SK-N-SH (cell line): ENCODE results near the gene TTN. TPM values are rescaled to one million over a fixed set of nuclear protein-coding genes. Genes with fewer than 3 reads are reported as not detected.

Experiments used
- CTCF ChIA-PET: fragments of 300-600, 350-600 bp; formaldehyde crosslinking; extraction: SDS; loops from one replicate; lab custom pipeline; 2021; lab: Yijun Ruan, JAX
- POLR2A ChIA-PET: fragments of 350-600 bp; sonication (Branson Sonifier 250); formaldehyde crosslinking; extraction: SDS; loops from one replicate; lab custom pipeline; 2020; ENCODE audit warnings: antibody characterized with exemption, inconsistent platforms; lab: Yijun Ruan, JAX
- DNase-seq: peaks from one replicate; pipeline ENCODE4 v3.0.0; 2012
- H2AFZ ChIP-seq: fragments of 200-600 bp; sonication (generic); 2 replicates; pipeline ENCODE4 v1.8.1; 2016; ENCODE audit warnings: antibody characterized with exemption, mild to moderate bottlenecking, low read depth
- H3F3A ChIP-seq: fragments of 200-600 bp; sonication (generic); replicated peaks from 2 replicates; pipeline ENCODE3; 2016; ENCODE audit warnings: antibody characterized with exemption, mild to moderate bottlenecking; ENCODE audit not compliant: insufficient read depth
- H3K27ac ChIP-seq, 2 experiments: fragments of 200-500 bp in 1 of 2; fragments of 200-600 bp in 1 of 2; sonication (Bioruptor generic) in 1 of 2; sonication (generic), shearing (Covaris generic) in 1 of 2; 2 replicates each; pipeline versions ENCODE4 v1.5.1 to v1.6.1; 2014 to 2016; ENCODE audit warnings: low read depth in 2 of 2, inconsistent platforms in 1 of 2, low read length in 1 of 2, mild to moderate bottlenecking in 1 of 2, mixed read lengths in 1 of 2
- H3K27me3 ChIP-seq: fragments of 200-600 bp; sonication (generic), shearing (Covaris generic); 2 replicates; pipeline ENCODE4 v1.6.1; 2016; ENCODE audit warnings: mixed run types; ENCODE audit not compliant: insufficient read depth
- H3K36me3 ChIP-seq, 2 experiments: fragments of 200-500 bp in 1 of 2; fragments of 200-600 bp in 1 of 2; sonication (Bioruptor generic) in 1 of 2; sonication (generic) in 1 of 2; replicated peaks in 1 of 2; 2 replicates each; pipeline versions ENCODE3 to v1.5.1; 2014 to 2016; ENCODE audit warnings: low read length in 1 of 2, mild to moderate bottlenecking in 1 of 2; ENCODE audit not compliant: insufficient read depth in 2 of 2, control insufficient read depth in 1 of 2
- H3K4me1 ChIP-seq, 2 experiments: fragments of 200-500 bp in 1 of 2; fragments of 200-600 bp in 1 of 2; sonication (Bioruptor generic) in 1 of 2; sonication (generic), shearing (Covaris generic) in 1 of 2; 2 replicates each; pipeline versions ENCODE4 v1.5.1 to v1.6.1; 2014 to 2016; ENCODE audit warnings: low read depth in 1 of 2, low read length in 1 of 2, mixed run types in 1 of 2; ENCODE audit not compliant: insufficient read depth in 2 of 2, control insufficient read depth in 1 of 2
- H3K4me2 ChIP-seq: fragments of 200-600 bp; sonication (generic), shearing (Covaris generic); 2 replicates; pipeline ENCODE4 v1.6.1; 2017; ENCODE audit warnings: mixed run types
- H3K4me3 ChIP-seq, 2 experiments: fragments of 200-500 bp in 1 of 2; fragments of 200-600 bp in 1 of 2; sonication (Bioruptor generic) in 1 of 2; sonication (generic), shearing (Covaris generic) in 1 of 2; 2 replicates each; pipeline versions ENCODE4 v1.5.1 to v1.8.1; 2014 to 2016; ENCODE audit warnings: low read depth in 2 of 2, inconsistent platforms in 1 of 2, low read length in 1 of 2, mild to moderate bottlenecking in 1 of 2, mixed read lengths in 1 of 2, moderate library complexity in 1 of 2
- H3K79me2 ChIP-seq: fragments of 200-600 bp; sonication (generic); 2 replicates; pipeline ENCODE4 v1.8.1; 2017; ENCODE audit warnings: mild to moderate bottlenecking; ENCODE audit not compliant: insufficient read depth
- H3K9ac ChIP-seq: fragments of 200-600 bp; sonication (generic); 2 replicates; pipeline ENCODE4 v1.6.1; 2017; ENCODE audit warnings: mixed run types
- H3K9me2 ChIP-seq: fragments of 200-600 bp; sonication (generic); 2 replicates; pipeline ENCODE4 v1.6.1; 2017; ENCODE audit warnings: mixed run types
- H3K9me3 ChIP-seq: fragments of 200-600 bp; sonication (generic); 2 replicates; pipeline ENCODE4 v1.6.1; 2017; ENCODE audit warnings: mixed run types, mild to moderate bottlenecking, moderate library complexity
- H4K20me1 ChIP-seq: fragments of 200-600 bp; sonication (generic); 2 replicates; pipeline ENCODE4 v1.6.1; 2017; ENCODE audit warnings: mild to moderate bottlenecking, mixed run types; ENCODE audit not compliant: insufficient read depth
- CHD2 ChIP-seq: fragments of 150-350 bp; IDR thresholded peaks from 2 replicates; pipeline ENCODE4 v1.6.1; 2018; ENCODE audit warnings: low read length; ENCODE audit not compliant: partially characterized antibody
- CTCF ChIP-seq: fragments of 200-600 bp; sonication (generic); IDR thresholded peaks from 2 replicates; pipeline ENCODE4 v1.6.1; 2017; ENCODE audit warnings: antibody characterized with exemption, mild to moderate bottlenecking, moderate library complexity
- ELF1 ChIP-seq: IDR thresholded peaks from 2 replicates; pipeline ENCODE4 v1.4.0; 2012
- FOSL2 ChIP-seq: IDR thresholded peaks from 2 replicates; pipeline ENCODE4 v1.4.0; 2012; ENCODE audit warnings: low read depth, mild to moderate bottlenecking, moderate library complexity, borderline replicate concordance
- IRF3 ChIP-seq: fragments of 150-350 bp; IDR thresholded peaks from 2 replicates; pipeline ENCODE4 v1.6.1; 2016; ENCODE audit warnings: mild to moderate bottlenecking, low read depth, low read length
- NRF1 ChIP-seq: IDR thresholded peaks from 2 replicates; pipeline ENCODE4 v1.6.1; 2012; ENCODE audit warnings: low read depth, mild to moderate bottlenecking, low read length
- REST ChIP-seq: IDR thresholded peaks from 2 replicates; pipeline ENCODE4 v1.6.1; 2012; ENCODE audit warnings: mild to moderate bottlenecking, low read depth, low read length, moderate library complexity
- RXRA ChIP-seq: IDR thresholded peaks from 2 replicates; pipeline ENCODE4 v1.4.0; 2012; ENCODE audit warnings: low read depth, mild to moderate bottlenecking, borderline replicate concordance
- SMC3 ChIP-seq: IDR thresholded peaks from 2 replicates; pipeline ENCODE4 v1.6.1; 2012; ENCODE audit warnings: low read depth, low read length, improper control_type of control experiment
- TEAD4 ChIP-seq: IDR thresholded peaks from 2 replicates; pipeline ENCODE4 v1.4.0; 2012; ENCODE audit warnings: mild to moderate bottlenecking, borderline replicate concordance; ENCODE audit not compliant: insufficient read depth
- USF1 ChIP-seq: IDR thresholded peaks from 2 replicates; pipeline ENCODE4 v1.4.0; 2012; ENCODE audit warnings: low read depth, borderline replicate concordance
- ZBTB33 ChIP-seq: IDR thresholded peaks from 2 replicates; pipeline ENCODE4 v1.4.0; 2012; ENCODE audit warnings: low read depth, borderline replicate concordance
- WGBS: methylation state at CpG from one replicate; pipeline ENCODE4 v1.1.6; 2017; ENCODE audit warnings: low lambda C conversion rate; 5-methylcytosine and 5-hydroxymethylcytosine counted together
- polyA plus RNA-seq, 3 experiments: library from polyadenylated mRNA; depleted of rRNA; stranded (reverse); fragments of >200 nt; gene quantifications; 2 replicates each; pipeline ENCODE4 v1.2.3, GENCODE V29; 2012

Gene TTN
- polyA plus RNA-seq, 1 of the 3 experiments (the other 2 are of a cell fraction), result 0.08 TPM

- H4K20me1 ChIP-seq, result no peaks in the 10 kb centered on the region
- H3K9ac ChIP-seq, result no peak overlapping the region
- no peak overlapping the region; a peak in 1 of 4 replicates for H3K27ac ChIP-seq
- ChIA-PET POLR2A (no interaction called here), CTCF (no interaction called here)
- no peak overlapping the region for H3K4me2 ChIP-seq
- H3F3A ChIP-seq, result peaks cover 2% of the 10 kb centered on the region
- H3K36me3 ChIP-seq, result peaks cover 9 to 17% of the 10 kb centered on the region in 2 experiments
- no peaks in the 10 kb centered on the region for H3K9me2 ChIP-seq
- H3K4me3 ChIP-seq, result no peak overlapping the region
- H2AFZ ChIP-seq, result no peak overlapping the region
- peaks cover 0 to 3% of the 10 kb centered on the region in 2 experiments; a peak in 2 of 4 replicates for H3K4me1 ChIP-seq
- 94% methylated on average over 2 of the region's 2 CpGs for WGBS
- TF ChIP-seq CTCF, result no peak
- TF ChIP-seq REST, result no peak
- TF ChIP-seq IRF3, result no peak
- no peak for TF ChIP-seq FOSL2
- no peak for TF ChIP-seq TEAD4
- TF ChIP-seq ELF1, result no peak
- TF ChIP-seq ZBTB33, result no peak
- no peak for TF ChIP-seq SMC3
- no peak for TF ChIP-seq RXRA
- no peak for TF ChIP-seq NRF1
- TF ChIP-seq CHD2, result no peak
- no peak for TF ChIP-seq USF1
- no peaks in the 10 kb centered on the region for H3K27me3 ChIP-seq
- peaks cover 86% of the 10 kb centered on the region for H3K79me2 ChIP-seq
- DNase-seq, result no peak
- no peaks in the 10 kb centered on the region for H3K9me3 ChIP-seq
These were observed 279.6 kb downstream of the TTN start for GRCh38 chr2:178527592-178527991.
